HG02763 (cell line): ENCODE data around the gene WDR7.

Experiments used
- ATAC-seq: cut with Tn5 transposase; IDR thresholded peaks from one replicate; pipeline ENCODE4 v1.9.1; 2021; ENCODE audit warnings: mild to moderate bottlenecking, moderate library complexity; ENCODE audit not compliant: unreplicated experiment

Gene WDR7

DNA sequence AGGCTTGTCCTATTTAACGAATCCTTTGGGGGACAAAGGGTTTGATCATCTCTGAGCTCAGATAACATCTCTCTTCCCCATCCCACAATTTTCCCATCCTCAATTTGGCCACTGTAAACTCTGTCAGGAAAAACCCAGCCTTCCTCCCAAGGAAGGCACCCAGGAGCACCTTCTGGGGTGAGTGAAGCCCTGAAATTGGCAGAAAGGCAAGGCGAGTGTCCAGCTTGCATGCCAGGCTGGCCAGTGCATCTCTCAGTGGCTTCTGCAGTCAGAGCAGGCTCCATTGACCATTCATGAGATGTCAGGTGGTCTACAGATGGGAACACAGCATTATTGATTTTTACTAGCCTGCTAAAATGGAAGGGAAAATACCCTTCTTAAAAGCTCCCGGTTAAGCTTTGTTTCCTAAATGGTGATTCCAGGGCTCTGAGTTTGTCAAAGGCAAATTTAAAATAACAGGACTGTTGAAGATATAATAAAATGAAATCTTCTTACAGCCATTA, 412.5 kb downstream of the WDR7 start:
- no peak for ATAC-seq

DNA sequence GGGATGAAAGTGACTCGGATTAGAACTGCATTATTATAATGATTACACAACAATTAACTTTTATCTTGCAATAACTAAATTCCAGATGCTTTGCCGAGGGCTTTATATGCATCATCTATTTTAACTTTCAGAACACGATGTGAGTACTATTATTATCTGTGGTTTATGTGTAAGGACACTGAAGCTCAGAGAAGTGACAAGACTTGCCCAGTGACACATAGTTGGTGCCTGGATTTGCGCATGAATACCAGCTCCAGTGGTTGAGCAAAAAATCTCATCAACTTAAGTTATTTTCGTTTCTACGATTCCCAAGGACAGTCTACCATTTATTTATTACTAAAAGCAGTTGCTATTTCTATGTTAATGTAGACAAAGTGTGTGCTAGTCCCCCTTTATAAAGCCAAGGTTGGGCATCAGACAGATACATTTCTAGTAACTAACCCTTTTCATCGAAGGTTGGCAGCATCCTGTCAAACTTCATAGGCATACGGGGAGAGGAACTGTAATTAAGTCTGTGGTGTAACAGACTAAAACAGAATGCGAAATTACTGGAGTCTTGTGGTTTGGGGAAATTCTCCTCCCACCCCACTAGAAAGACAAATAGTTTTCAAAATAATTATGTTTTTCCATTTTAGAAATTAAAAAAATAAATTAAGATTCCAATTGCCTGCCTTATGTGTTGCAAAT, 422.5 kb downstream of the WDR7 start:
- no peak for ATAC-seq

DNA sequence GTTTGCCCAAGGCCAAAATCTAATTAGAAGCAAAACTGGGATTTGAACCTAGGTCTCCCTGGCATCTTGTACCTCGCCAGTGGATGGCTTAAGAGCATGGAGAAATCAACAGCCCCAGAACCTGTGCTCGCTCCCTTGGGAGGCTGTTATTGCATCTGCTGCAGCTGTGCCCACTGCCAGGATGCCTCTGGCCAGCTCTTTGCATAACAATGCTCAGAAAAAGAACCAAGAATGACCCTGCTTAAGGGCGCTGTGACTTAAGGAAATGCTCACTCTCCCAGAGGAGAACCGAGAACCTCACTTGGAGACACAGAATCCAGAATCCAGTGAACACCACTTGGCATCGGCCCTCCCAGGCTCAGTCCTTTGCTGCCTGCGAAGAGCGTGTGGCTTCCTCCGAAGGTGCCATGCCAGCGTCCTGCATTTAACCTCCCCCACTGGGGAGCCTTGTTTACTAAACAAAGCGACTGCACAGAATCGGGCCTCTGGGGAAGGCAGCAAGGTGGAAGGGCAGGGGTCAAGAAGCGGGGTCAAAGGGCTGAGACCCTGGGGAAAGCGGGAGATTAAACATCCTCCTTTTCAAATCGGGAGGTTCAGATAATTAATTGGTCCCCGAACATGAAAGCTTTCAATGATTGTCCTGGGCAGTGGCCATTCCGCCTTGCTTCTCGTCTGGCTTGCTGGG, 424.7 kb downstream of the WDR7 start:
- ATAC-seq: no peak

DNA sequence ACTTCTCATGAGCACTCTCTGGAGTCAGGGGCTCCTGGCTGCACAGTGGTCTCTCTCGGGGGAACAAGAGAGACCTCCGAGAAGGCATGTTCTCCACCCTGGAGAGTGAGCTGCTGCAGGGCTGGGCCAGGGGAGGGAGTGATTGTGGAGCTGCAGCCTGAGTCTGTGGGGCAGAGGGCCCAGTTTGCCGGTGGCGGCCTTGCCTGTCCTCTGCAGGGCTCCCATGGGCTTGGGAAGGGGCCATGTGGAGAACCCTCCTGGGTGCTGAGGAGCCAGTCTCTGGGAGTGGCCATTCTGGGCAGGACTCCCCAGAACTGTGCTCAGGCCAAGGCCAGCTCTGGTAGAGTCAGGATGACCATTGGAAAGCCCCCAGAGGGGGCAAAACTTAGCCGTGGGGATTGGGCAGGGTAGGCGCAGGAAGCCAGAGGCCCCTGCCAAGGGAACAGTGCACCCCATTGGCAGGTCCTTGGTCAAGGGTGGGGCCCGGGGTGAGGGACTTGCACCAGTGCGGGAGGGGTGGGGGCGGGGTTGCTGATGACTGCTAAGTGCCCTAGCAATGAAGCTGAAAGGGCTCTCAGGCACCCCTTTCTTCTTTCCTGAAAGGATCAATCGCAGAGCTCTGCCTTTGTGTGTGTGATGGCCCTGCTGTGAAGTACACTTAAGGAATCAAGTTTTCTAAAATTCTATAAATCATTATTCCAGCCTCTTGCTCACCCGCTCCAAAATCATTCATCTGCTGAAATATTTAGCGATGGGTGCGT, 426.0 kb downstream of the WDR7 start:
- peak; percentile 0 for ATAC-seq

DNA sequence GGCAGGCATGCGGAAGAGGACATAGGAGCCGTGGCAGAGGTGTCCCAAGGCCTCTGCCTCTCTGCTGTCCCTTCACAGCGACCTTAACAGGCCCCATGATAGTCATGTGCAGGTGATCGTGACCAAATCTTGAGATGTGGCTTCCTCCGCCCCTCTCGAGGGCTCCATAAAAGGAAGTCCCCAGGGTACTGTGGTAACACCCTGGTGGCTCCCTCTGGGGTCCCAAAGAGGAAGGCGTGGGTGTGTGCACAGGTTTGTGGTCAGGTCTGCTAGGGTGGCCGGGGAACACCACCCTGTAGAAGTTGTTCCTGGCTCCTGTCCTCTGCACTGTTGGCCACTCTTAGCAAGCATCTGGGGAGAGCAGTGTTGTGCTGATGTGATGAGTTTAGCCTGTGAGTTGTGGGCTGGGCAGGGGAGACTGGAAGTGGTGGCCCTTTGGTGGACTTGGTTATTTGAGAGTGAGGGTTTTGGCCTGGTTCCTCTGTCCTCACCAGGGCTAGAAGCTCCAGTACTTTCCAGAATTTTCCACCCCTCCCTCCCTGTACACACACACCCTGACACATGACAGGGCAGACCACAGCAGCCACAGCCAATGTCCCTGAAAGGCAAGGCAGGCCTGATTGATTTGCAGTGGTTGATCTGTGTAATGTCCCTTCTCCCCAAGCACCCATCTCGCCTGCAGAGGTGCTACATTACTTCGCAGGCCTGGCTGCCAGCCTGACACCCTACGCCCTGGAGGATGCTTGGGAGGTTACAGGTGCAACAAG, 426.8 kb downstream of the WDR7 start:
- ATAC-seq: peak; percentile 93

DNA sequence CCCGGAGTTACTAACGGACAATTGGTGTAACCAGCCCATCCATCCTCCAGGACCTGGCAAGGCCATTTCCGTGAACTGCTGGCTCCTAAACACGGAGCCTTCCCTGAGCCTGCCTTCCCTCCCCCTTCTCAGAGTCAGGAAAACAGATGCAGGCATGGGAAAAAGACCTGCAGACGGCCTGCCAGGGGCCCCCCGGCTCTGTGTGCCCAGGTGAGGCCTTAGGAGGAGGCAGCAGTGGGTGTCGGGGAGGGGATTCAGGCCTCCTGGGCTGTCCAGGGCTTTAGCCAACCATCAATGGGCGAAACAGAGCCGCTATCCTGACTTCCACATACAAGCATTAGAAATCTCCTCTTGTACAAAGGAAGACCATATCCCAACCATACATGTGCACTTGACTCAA, 427.5 kb downstream of the WDR7 start:
- no peak for ATAC-seq

DNA sequence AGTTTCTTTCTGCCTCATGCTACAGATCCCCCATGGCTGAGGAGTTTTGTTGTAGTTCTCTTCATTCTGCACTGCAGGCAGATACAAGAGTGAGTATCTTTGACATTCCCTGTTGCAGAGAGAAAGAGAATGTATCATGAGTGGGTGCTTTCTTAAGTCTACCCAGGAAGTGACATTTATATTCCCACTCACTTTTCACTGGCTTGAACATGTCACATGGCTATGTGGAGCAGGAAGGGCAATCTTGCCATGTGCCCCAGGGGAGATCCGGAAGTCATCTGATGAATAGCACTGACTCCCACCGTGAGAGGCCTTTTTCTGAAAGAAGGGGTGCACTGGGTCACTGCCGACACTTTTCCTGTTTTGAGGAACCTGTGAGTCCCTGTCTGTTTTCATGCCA, 429.3 kb downstream of the WDR7 start:
- no peak for ATAC-seq

DNA sequence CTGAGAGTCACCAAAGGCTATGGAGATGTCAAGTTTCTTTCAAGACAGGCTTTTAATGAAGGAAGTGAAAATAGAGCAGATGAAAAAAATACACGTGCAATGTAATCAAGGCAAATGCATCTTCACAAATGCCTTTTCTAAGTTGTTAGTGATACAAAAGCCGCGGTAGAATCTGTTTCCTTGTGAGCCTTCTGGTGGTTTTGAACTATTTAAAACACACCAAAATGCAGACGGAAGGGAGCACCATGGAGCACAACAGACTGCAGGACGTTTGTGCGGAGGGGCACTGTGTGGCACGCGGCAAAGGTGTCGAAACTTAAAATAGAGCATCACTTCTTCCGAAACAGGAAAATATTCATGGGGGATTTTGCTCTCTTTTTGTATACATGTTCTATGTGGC, 430.7 kb downstream of the WDR7 start:
- ATAC-seq: no peak

DNA sequence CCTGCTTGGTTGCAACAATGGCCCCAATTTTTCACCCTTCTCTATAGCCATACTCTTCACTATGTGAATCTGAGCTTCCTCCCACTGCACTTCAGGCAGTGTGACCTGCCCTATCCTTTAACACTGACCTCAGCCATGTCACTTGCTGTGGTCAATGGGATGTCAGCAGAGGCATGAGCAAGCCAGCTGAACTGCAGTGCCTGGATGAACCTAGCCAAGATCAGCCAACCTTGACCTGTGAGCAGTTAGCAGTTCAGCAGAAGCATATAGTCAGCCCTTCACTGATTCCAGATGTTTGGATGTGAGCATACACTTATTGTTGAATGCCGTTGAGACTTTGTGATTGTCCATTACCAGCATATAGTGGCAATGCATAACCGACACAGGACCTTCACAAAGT, 432.3 kb downstream of the WDR7 start:
- no peak for ATAC-seq

DNA sequence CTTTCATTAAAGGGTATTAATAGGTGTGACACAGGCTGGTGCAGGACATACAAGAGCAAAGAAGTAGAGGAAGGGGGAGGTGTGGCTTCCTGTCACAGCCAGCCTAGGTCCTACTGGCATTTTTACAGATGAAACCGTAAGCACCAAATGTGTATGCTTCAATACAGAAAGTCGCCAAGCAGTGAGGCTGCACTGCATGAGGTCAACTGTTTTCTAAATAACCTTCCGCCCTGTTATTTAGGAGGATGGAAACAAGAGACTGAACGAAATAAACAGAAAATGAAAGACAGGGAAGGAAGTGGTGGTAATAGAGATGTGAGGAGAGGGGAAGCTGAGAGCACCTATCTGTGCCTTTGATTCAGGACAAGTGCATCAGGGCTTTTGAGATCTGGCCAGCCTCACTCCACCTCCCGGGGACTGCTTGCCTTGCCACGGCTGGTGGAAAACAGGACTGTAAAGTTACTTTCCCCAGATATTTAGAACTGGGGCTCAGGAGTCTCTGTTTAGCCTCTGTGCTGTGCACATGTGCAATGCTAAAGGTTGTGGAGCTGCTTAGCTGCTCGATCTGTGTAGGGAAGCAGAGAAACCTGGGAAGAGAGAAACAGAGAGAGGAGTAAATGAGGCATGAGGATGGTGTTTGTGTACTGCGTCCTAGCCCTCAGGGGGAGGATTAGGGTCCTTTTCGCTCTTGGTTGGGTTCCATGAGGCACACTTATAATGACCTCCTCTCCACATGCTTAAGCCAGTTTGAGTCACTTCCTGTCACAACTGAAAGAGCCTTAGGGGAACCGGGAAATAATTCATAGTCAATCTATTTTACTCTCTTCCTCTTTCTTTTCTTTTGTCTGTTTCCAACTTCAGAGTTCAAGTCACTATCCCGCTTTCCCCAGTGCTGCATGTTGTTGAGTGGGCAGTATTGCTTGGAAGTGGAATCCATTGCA, 433.4 kb downstream of the WDR7 start:
- ATAC-seq: peak; percentile 82

DNA sequence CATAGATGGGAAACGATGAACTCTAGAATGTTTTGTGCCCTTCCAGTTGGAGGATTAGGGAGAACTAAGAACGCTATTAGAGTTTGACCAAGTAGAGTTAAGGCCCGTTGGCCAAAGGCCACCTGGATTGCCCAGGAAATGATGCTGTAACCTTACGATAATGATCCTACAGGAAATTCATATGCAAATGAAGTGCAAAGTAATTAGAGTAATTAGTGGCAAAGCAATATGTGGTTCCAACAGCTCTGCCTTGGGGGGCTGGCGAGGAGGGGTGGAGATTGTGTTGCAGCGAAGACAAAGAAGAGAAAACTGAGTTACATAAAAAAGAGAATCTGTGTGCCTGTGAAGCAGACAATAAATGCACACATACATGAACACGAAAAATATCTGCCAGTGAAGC, 434.2 kb downstream of the WDR7 start:
- ATAC-seq: no peak

DNA sequence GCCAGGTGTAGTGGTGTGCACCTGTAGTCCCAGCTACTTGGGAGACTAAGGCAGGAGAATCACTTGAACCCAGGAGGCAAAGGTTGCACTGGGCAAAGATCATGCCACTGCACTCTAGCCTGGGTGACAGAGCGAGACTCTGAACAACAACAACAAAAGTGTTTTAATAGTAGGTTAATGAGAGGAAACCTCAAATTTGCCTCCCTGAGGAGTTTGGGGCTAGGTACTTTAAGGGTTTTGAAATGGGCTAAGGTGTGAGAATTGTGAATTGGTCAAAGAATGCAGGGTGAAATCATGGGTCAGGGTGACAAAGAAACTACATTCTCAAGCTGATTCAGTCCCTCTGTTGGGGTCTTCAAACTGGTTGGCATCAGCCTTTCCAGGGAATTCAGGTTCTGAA, 435.0 kb downstream of the WDR7 start:
- no peak for ATAC-seq
